Breast epithelium (tissue), 3 donors: Measurements from ENCODE around the gene KIF21B.

Source experiments
- POLR2A ChIP-seq: fragments of 450-650 bp; IDR thresholded peaks from one replicate; pipeline ENCODE4 v1.6.1; 2016; ENCODE audit warnings: antibody characterized with exemption, mild to moderate bottlenecking, moderate library complexity
- TF ChIP-seq, protein P1 (sequence below), 3 donors: fragments of 450-650 bp; IDR thresholded peaks; one replicate each; pipeline ENCODE4 v1.5.1; 2016 to 2017; ENCODE audit warnings: antibody characterized with exemption in 3 of 3, mild to moderate bottlenecking in 3 of 3, moderate library complexity in 3 of 3

GRCh38 chr1:201007481-201007880 is 16.0 kb downstream of the KIF21B start:
- TF ChIP-seq, protein P1, sequence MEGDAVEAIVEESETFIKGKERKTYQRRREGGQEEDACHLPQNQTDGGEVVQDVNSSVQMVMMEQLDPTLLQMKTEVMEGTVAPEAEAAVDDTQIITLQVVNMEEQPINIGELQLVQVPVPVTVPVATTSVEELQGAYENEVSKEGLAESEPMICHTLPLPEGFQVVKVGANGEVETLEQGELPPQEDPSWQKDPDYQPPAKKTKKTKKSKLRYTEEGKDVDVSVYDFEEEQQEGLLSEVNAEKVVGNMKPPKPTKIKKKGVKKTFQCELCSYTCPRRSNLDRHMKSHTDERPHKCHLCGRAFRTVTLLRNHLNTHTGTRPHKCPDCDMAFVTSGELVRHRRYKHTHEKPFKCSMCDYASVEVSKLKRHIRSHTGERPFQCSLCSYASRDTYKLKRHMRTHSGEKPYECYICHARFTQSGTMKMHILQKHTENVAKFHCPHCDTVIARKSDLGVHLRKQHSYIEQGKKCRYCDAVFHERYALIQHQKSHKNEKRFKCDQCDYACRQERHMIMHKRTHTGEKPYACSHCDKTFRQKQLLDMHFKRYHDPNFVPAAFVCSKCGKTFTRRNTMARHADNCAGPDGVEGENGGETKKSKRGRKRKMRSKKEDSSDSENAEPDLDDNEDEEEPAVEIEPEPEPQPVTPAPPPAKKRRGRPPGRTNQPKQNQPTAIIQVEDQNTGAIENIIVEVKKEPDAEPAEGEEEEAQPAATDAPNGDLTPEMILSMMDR (IDR thresholded peaks at IDR 0.05), result no peak
- no peak for TF ChIP-seq POLR2A
